ENCODE data around the gene OR2L8.

OR2L8 gene, protein sequence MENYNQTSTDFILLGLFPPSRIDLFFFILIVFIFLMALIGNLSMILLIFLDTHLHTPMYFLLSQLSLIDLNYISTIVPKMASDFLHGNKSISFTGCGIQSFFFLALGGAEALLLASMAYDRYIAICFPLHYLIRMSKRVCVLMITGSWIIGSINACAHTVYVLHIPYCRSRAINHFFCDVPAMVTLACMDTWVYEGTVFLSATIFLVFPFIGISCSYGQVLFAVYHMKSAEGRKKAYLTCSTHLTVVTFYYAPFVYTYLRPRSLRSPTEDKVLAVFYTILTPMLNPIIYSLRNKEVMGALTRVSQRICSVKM

GRCh38 chr1:247948558-247948957 lies at the start of gene OR2L8:
OR2L8 (plus strand) TSS chr1:247948858; CDS start chr1:247948858, 0 bp downstream.
- no peak for DNase-seq (ENCODE audit: low spot score)

DNA sequence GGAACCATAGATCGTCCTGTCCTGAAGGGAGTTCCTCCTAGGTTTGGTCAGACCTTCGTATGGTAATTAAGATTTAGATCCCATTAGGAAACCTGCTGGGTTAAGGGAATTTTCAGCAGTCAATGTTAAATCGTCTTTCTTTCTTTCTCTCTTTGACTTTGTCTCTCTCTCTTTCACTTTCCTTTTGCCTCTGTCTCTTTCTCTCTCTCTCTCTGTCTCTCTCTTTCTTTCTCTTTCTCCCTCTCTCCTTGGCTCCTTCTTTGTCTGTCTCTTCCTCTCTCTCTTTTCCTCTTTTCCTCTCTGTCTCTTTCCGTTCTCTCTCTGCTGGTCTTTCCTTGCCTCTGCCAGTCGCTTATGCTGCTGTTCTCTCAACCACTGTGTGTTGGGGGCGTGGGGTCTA lies 44.5 kb upstream of the OR2L8 start:
- no peak for DNase-seq (ENCODE audit: low spot score)

- no peak for DNase-seq (ENCODE audit: low spot score)
These were observed 43.5 kb upstream of the OR2L8 start for GRCh38 chr1:247905181-247905580.

GRCh38 chr1:247905910-247906503 lies 42.7 kb upstream of the OR2L8 start:
- no peak for DNase-seq (ENCODE audit: low spot score)

GRCh38 chr1:247906504-247907047 lies 42.1 kb upstream of the OR2L8 start:
- DNase-seq (ENCODE audit: low spot score), result no peak

GRCh38 chr1:247908766-247909165 lies 39.9 kb upstream of the OR2L8 start:
- DNase-seq (ENCODE audit: low spot score), result no peak

- no peak for DNase-seq (ENCODE audit: low spot score)
These were observed 34.9 kb upstream of the OR2L8 start for GRCh38 chr1:247913786-247914185.

DNA sequence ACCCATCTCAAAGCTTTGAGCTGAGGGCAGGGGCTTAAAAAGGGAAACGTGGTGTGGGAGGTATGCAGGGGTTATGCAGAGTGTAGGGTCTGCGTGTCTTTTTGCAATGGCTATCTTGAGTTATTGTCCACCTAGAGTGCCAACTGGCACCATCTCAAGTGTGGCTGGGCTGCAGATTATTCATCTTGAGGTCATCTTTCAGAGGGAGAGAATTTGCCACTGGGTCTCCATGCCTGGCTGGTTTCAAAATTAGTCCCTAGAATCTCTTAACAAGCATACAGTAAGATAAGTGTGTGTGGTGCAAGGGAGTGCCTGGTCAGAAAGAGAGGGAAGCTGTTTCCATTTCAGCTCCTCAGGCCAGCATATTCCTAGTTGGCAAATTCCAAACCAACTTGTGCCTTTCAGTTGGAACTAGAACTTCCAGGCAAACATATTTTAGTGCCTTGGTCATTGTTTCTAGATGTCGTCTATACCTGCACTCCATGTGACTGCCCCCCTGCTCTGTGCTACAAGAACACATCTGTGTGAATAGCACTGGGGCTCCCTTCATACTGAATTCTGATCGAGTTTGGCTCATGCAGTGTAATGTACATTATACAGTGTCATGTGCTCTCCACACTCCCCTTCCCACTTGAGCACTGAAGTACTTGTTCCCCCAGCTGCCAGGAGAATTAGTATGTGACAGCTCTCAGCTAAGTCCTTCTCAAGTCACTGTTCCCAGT lies 33.6 kb upstream of the OR2L8 start:
- no peak for DNase-seq (ENCODE audit: low spot score)

DNA sequence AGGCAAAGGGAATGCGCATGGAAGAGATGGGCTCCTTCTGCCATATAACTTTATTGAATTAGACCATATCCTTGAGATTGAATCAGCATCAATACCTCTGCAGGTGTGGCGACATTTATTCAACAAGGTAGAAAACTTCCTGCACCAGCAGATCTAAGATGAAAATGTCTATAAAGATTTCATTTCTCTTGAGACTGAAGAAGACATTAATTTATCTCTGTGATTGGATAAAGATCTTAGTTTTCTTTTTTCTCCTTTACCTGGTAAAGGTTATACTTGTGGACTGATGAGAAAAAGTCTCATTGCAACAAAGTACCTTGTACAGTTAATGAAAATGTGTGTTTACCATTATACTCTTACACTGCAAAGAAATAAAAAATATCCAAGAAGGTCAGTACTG lies 28.7 kb upstream of the OR2L8 start, which contains the start of gene OR2T8:
Gene OR2T8, plus strand, starts transcription at position 301 of the 400 bp plus-strand sequence. CDS start 766 bp downstream, outside the sequence.
- no peak for DNase-seq (ENCODE audit: low spot score)

DNA sequence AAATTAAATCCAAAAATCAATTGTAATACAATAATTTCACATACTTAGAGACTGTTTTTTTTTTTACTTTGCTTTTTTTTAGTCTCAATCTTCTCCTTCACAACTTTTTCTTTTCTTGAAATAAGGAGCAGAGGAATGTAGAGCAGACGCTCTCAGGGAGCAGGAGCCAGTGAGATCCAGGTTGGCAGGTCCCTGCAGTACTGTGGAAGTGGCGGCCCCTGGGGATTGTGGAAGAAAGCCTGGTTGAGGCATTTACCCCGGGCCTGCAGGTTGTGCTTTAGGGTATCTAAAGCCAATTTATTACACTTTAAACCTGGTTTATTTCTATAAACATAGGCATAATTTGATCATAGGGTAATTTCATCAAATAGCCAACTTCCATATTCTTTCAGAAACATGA lies 24.7 kb upstream of the OR2L8 start:
- no peak for DNase-seq (ENCODE audit: low spot score)

GRCh38 chr1:247924868-247925267 lies 23.8 kb upstream of the OR2L8 start, which contains the start of gene OR2AJ1:
OR2AJ1 (plus strand) TSS chr1:247924889; CDS start chr1:247933769, 8,880 bp downstream.
- DNase-seq (ENCODE audit: low spot score), result no peak

DNA sequence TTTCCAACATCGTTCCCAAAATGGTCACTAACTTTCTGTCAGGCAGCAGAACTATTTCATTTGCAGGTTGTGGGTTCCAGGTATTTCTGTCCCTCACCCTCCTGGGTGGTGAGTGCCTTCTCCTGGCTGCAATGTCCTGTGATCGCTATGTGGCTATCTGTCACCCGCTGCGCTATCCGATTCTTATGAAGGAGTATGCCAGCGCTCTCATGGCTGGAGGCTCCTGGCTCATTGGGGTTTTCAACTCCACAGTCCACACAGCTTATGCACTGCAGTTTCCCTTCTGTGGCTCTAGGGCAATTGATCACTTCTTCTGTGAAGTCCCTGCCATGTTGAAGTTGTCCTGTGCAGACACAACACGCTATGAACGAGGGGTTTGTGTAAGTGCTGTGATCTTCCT lies 14.7 kb upstream of the OR2L8 start:
- no peak for DNase-seq (ENCODE audit: low spot score)

DNA sequence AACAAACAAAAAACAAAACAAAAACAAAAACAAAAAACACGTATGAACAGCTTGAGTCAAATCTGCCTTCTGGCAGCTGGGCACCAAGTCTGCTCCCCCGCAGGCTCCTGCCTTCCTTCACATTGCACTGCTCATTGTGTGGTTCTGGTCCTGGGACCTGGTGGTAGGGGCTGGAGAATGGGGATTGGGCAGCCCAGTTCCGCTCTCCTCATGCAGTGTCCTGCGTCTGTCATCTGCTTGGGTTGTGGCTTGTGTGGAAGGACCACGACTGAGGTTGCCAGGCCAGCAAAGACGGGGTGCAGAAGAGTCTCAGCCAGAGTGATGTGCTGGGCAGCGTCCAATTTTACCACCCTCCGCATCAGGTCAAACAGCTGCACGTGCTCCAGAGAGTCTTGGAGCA lies 12.9 kb upstream of the OR2L8 start:
- no peak for DNase-seq (ENCODE audit: low spot score)

DNA sequence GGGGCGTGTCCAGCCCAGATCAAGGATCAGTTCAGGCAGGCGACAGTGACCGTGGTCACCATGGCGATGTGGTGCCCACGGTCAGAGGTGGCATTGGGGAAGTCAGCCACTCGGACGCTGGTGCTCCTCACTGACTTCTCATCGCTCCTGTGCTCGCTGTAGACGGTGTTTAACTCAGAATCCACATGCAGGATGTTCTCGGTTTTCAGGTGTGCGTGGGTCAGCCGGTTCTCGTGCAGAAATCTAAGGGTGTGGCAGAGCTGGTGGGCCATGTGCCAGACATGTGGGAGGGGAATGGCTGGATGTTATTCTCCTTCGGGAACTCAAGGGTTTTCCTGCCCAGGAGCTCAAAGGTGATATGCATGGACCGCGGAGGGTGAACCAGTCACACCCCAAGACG lies 12.2 kb upstream of the OR2L8 start:
- no peak for DNase-seq (ENCODE audit: low spot score)

- peak; percentile 78 for DNase-seq (ENCODE audit: low spot score)
These were observed 11.5 kb upstream of the OR2L8 start for GRCh38 chr1:247936965-247937734.

- DNase-seq (ENCODE audit: low spot score), result no peak
These were observed 6.0 kb upstream of the OR2L8 start for GRCh38 chr1:247942624-247943023.

- DNase-seq (ENCODE audit: low spot score), result no peak
These were observed 4.8 kb downstream of the OR2L8 start for GRCh38 chr1:247953408-247953807.

GRCh38 chr1:247961791-247962190 lies 13.1 kb downstream of the OR2L8 start:
- no peak for DNase-seq (ENCODE audit: low spot score)

DNA sequence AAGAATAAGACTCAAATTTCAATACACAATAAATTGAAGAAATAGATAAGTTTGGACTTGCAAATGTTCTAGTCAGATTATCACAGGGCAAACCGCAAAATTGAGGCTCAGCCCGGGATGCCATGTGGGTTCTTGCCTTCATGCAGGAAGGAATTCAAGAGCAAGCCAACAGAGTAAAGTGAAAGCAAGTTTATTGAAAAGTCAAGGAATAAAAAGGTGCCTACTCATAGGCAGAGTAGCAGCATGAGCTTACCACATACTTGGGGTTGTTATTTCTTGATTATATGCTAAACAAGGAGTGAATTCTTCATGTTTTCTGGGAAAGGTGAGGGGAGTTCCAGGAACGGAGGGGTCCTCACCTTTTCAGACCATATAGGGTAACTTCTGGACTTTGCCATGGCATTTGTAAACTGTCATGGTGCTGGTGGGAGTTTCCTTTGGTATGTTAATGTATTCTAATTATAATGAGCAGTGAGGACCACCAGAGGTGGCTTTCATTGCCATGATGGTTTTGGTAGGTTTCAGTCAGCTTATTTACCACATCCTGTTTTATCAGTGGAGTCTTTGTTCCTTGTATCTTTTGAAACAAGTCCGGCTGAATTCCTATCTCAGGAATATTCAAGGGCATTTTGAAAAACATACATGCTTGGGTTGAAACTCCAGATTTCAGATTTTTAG lies 14.4 kb downstream of the OR2L8 start:
- DNase-seq (ENCODE audit: low spot score), result no peak

DNA sequence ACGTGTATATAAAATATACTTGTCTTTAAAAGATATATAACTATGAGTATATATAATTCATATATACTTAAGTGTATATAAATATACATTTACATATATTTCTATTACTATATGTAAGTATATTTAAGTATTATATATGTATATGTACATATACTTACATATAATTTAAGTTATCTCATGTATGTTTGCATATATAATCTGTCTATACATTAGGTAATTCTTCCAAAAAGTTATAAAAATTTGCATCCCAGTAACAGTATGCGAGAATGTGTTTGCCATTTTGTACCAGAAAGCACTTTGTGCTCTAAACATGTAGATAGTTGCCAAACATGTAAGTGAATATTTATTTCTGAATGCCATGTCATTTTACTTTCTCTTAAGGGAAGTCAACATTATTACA lies 16.3 kb downstream of the OR2L8 start, which contains the start of gene OR2AK2:
Gene OR2AK2, plus strand, starts transcription at position 301 of the 400 bp plus-strand sequence. CDS start 144 bp downstream, outside the sequence.
- DNase-seq (ENCODE audit: low spot score), result no peak

- DNase-seq (ENCODE audit: low spot score), result no peak
These were observed 18.0 kb downstream of the OR2L8 start for GRCh38 chr1:247966532-247967204.

Measured in left forelimb (tissue), 1 donor.